Measurements from ENCODE around the gene PRDM16. TPM values are rescaled to one million over a fixed set of nuclear protein-coding genes. Genes with fewer than 3 reads are reported as not detected.

The PRDM16 gene
- total RNA-seq, 1 experiment from 2014 or later, result 6.1 TPM

DNA sequence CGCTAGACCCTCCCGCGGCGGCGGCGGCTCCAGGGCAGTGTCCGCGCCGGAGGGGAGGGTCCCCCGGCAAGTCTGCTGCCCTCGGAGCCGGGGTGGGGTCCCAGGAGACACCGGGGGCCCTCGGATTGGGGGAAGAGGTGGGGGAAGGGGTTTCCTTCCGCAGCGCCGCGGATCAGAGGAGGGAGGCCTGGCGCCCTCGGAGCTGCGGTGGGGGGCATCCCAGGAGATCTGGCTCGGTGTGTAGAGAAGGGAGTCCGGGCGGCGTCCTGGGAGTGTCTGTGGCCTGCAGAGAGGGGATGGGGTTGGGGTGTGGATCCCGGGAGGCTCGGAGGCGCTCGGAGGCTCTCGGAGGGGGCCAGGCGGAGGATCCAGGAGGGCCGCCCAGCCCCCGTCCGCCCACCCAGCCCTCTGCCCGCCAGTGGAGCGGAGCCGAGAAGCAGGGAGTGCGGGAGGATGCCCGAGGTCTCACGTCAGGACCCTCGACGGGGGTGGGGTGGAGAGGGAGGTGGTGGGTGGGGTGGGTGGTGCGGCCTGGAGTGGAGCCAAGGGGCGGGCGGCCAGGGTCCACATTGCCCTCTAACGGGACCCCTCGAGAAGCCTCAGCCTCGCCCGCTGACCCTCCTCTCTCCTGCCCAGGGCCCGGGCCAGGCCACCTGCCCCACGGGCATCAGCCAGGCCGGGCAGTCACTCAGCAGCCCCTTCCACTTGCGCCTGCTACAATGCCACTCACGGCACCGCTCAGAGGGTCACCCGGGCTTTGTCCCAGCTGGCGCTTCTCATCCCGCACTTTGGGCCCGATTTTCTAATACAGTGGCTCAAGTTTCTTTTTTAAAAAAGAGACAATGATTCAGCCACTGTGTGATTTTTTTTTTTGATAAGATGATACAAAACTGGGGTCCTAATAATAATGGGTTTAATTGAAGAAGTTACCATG lies 325.3 kb downstream of the PRDM16 start:
- no TSS peak for BruUV-seq (replicated peaks)
- intact Hi-C loops (cut with micrococcal nuclease), result no loop called here
- TF ChIP-seq TCF7L2 (IDR thresholded peaks at IDR 0.05; ENCODE audit: borderline replicate concordance, extremely low read depth, insufficient read depth, insufficient read length), result no peak
- no peak for TF ChIP-seq JUND (IDR thresholded peaks at IDR 0.05)
- H3K4me2 ChIP-seq (ENCODE audit: low read length), result no peak overlapping the region
- no peak overlapping the region for H3K4me3 ChIP-seq (replicated peaks in 1 of 2; ENCODE audit: low read depth in 1 of 2, low read length in 2 of 2)
- H3K9me2 ChIP-seq (ENCODE audit: insufficient read depth), result no peaks in the 10 kb centered on the region
- H3K27ac ChIP-seq (ENCODE audit: low read depth, low read length), result no peak overlapping the region
- H3K79me2 ChIP-seq (ENCODE audit: insufficient read depth, low read length), result no peaks in the 10 kb centered on the region
- no peak overlapping the region for H2AFZ ChIP-seq (ENCODE audit: low read depth, low read length, poor library complexity, severe bottlenecking)
- H3K9me3 ChIP-seq (ENCODE audit: control insufficient read depth in 1 of 2, insufficient read depth in 1 of 2, low read depth in 1 of 2, low read length in 2 of 2), result no peaks in the 10 kb centered on the region
- ChIA-PET RAD21 (ENCODE audit: low non-redundant PET in 1 of 2, low total read pairs in 2 of 2, uncharacterized antibody in 2 of 2, unreplicated experiment in 2 of 2) (no interaction called here), POLR2A (no interaction called here), CTCF (no interaction called here)
- ATAC-seq (no peak), DNase-seq (ENCODE audit: low read depth, low spot score) (no peak)
- no peaks in the 10 kb centered on the region for H3K27me3 ChIP-seq (ENCODE audit: insufficient read depth, low read length)
- no peak overlapping the region for H3K9ac ChIP-seq (ENCODE audit: low read length)
- no peaks in the 10 kb centered on the region for H3K36me3 ChIP-seq (ENCODE audit: control insufficient read depth in 1 of 2, insufficient read depth in 2 of 2, low read length in 2 of 2)
- no peaks in the 10 kb centered on the region for H3K4me1 ChIP-seq (ENCODE audit: control insufficient read depth in 1 of 2, insufficient read depth in 2 of 2, low read length in 2 of 2)
- H4K20me1 ChIP-seq (ENCODE audit: insufficient read depth), result no peaks in the 10 kb centered on the region

DNA sequence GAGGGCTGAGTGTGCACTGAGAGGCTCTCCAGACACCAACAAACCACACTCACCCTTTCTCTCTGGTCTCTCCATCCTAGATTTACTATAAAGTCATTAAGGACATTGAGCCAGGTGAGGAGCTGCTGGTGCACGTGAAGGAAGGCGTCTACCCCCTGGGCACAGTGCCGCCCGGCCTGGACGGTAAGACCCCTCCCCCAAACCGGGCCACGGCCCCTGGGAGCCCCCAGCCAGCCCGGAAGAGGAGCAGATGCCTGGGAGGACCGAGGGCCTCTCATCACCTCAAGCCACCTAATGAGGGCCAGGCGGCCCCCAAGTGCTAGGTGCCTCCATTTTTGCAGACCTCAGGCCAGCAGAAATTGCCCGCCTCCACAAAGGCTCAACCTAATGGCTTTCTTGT lies 327.4 kb downstream of the PRDM16 start:
- CTCF ChIA-PET, result no interaction called here

More for the DNA sequence above, 327.4 kb downstream of the PRDM16 start:
- BruUV-seq (replicated peaks), result no TSS peak
- TF ChIP-seq CEBPB (IDR thresholded peaks at IDR 0.05; ENCODE audit: low read depth) (no peak), SP1 (IDR thresholded peaks at IDR 0.05; ENCODE audit: low read depth) (no peak), EZH2 (IDR thresholded peaks at IDR 0.05) (no peak), EGR1 (IDR thresholded peaks at IDR 0.05; ENCODE audit: low read depth) (no peak), RAD21 (IDR thresholded peaks at IDR 0.05; ENCODE audit: low read depth) (no peak), EZH2phosphoT487 (IDR thresholded peaks at IDR 0.05; ENCODE audit: borderline replicate concordance) (no peak), POLR2AphosphoS5 (IDR thresholded peaks at IDR 0.05; ENCODE audit: low read depth, low read length) (no peak), SRF (IDR thresholded peaks at IDR 0.05; ENCODE audit: low read depth) (no peak), ELF1 (IDR thresholded peaks at IDR 0.05; ENCODE audit: borderline replicate concordance, low read depth) (no peak), YY1 (IDR thresholded peaks at IDR 0.05; ENCODE audit: extremely low read depth, insufficient replicate concordance, low read depth, low read length) (no peak), JUND (IDR thresholded peaks at IDR 0.05) (no peak), POLR2A (IDR thresholded peaks at IDR 0.05; ENCODE audit: borderline replicate concordance, extremely low read depth, insufficient read depth, insufficient read length) (no peak)
- TF ChIP-seq, protein P1, sequence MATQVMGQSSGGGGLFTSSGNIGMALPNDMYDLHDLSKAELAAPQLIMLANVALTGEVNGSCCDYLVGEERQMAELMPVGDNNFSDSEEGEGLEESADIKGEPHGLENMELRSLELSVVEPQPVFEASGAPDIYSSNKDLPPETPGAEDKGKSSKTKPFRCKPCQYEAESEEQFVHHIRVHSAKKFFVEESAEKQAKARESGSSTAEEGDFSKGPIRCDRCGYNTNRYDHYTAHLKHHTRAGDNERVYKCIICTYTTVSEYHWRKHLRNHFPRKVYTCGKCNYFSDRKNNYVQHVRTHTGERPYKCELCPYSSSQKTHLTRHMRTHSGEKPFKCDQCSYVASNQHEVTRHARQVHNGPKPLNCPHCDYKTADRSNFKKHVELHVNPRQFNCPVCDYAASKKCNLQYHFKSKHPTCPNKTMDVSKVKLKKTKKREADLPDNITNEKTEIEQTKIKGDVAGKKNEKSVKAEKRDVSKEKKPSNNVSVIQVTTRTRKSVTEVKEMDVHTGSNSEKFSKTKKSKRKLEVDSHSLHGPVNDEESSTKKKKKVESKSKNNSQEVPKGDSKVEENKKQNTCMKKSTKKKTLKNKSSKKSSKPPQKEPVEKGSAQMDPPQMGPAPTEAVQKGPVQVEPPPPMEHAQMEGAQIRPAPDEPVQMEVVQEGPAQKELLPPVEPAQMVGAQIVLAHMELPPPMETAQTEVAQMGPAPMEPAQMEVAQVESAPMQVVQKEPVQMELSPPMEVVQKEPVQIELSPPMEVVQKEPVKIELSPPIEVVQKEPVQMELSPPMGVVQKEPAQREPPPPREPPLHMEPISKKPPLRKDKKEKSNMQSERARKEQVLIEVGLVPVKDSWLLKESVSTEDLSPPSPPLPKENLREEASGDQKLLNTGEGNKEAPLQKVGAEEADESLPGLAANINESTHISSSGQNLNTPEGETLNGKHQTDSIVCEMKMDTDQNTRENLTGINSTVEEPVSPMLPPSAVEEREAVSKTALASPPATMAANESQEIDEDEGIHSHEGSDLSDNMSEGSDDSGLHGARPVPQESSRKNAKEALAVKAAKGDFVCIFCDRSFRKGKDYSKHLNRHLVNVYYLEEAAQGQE (IDR thresholded peaks at IDR 0.05; ENCODE audit: low read depth), result no peak
- TF ChIP-seq, protein P2, sequence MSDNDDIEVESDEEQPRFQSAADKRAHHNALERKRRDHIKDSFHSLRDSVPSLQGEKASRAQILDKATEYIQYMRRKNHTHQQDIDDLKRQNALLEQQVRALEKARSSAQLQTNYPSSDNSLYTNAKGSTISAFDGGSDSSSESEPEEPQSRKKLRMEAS (IDR thresholded peaks at IDR 0.05), result no peak
- Histone ChIP-seq H3K79me2 (ENCODE audit: insufficient read depth, low read length) (no peaks in the 10 kb centered on the region), H3K9me3 (ENCODE audit: control insufficient read depth in 1 of 2, insufficient read depth in 1 of 2, low read depth in 1 of 2, low read length in 2 of 2) (no peaks in the 10 kb centered on the region), H3K4me3 (replicated peaks in 1 of 2; ENCODE audit: low read depth in 1 of 2, low read length in 2 of 2) (no peak overlapping the region), H3K9ac (ENCODE audit: low read length) (no peak overlapping the region), H3K27ac (ENCODE audit: low read depth, low read length) (no peak overlapping the region), H2AFZ (ENCODE audit: low read depth, low read length, poor library complexity, severe bottlenecking) (no peak overlapping the region), H3K4me2 (ENCODE audit: low read length) (no peak overlapping the region), H3K9me2 (ENCODE audit: insufficient read depth) (no peaks in the 10 kb centered on the region), H4K20me1 (ENCODE audit: insufficient read depth) (no peaks in the 10 kb centered on the region), H3K27me3 (ENCODE audit: insufficient read depth, low read length) (no peaks in the 10 kb centered on the region), H3K36me3 (ENCODE audit: control insufficient read depth in 1 of 2, insufficient read depth in 2 of 2, low read length in 2 of 2) (no peaks in the 10 kb centered on the region), H3K4me1 (ENCODE audit: control insufficient read depth in 1 of 2, insufficient read depth in 2 of 2, low read length in 2 of 2) (no peaks in the 10 kb centered on the region)
- DNase-seq (ENCODE audit: low read depth, low spot score) (no peak), ATAC-seq (no peak)
- POLR2A ChIA-PET, result no interaction called here
- RAD21 ChIA-PET (ENCODE audit: low non-redundant PET in 1 of 2, low total read pairs in 2 of 2, uncharacterized antibody in 2 of 2, unreplicated experiment in 2 of 2), result no interaction called here
- intact Hi-C loops (cut with micrococcal nuclease), result no loop called here
